Fibroblast of the aortic adventitia (primary cell): ENCODE results near the gene TRMT5. TPM values are rescaled to one million over a fixed set of nuclear protein-coding genes. Genes with fewer than 3 reads are reported as not detected.
A peak's percentile ranks its signal among the peaks of the same experiment; 100 is the strongest.

Experiments used
- DNase-seq: peaks from one replicate; pipeline ENCODE4 v3.0.0-alpha.2; 2010; ENCODE audit warnings: low read depth
- H3K4me3 ChIP-seq: 2 replicates; pipeline ENCODE4 v1.5.1; 2011; ENCODE audit warnings: low read depth, mild to moderate bottlenecking, control low read depth, low read length, moderate library complexity
- total RNA-seq: library from RNA; depleted of rRNA; stranded (reverse); fragments of >200 nt; gene quantifications from 2 replicates; pipeline ENCODE4 v1.2.3, GENCODE V29; 2012; ENCODE audit warnings: low replicate concordance
- TF ChIP-seq, protein P1 (sequence below): IDR thresholded peaks from 2 replicates; pipeline ENCODE4 v1.5.1; 2011; ENCODE audit warnings: mild to moderate bottlenecking, low read length, control low read depth, inconsistent platforms; ENCODE audit not compliant: insufficient read depth

TRMT5 gene
- total RNA-seq, 1 donor: 23.9 TPM

DNA sequence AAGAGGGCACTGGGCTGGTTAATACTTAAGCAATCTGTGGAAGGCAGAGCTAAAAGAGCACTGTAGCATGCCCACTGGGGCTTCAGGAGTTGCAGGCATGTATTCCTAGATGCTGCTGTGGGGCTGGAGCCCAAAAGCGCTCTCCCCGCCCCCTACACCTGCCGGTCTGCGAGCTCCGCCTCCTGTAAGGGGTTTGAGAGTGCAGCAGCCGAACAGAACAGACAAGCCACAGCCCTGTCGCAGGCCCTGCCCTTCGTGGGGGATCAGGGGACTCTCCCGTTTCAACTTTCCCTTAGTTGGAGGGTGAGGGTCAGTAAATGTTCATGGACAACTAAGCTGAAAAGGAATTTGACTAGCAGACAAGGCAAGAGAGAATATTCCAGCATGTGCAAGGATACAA lies 17.7 kb upstream of the TRMT5 start:
- TF ChIP-seq, protein P1, sequence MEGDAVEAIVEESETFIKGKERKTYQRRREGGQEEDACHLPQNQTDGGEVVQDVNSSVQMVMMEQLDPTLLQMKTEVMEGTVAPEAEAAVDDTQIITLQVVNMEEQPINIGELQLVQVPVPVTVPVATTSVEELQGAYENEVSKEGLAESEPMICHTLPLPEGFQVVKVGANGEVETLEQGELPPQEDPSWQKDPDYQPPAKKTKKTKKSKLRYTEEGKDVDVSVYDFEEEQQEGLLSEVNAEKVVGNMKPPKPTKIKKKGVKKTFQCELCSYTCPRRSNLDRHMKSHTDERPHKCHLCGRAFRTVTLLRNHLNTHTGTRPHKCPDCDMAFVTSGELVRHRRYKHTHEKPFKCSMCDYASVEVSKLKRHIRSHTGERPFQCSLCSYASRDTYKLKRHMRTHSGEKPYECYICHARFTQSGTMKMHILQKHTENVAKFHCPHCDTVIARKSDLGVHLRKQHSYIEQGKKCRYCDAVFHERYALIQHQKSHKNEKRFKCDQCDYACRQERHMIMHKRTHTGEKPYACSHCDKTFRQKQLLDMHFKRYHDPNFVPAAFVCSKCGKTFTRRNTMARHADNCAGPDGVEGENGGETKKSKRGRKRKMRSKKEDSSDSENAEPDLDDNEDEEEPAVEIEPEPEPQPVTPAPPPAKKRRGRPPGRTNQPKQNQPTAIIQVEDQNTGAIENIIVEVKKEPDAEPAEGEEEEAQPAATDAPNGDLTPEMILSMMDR: no peak
- DNase-seq: no peak
- H3K4me3 ChIP-seq: no peak overlapping the region

DNA sequence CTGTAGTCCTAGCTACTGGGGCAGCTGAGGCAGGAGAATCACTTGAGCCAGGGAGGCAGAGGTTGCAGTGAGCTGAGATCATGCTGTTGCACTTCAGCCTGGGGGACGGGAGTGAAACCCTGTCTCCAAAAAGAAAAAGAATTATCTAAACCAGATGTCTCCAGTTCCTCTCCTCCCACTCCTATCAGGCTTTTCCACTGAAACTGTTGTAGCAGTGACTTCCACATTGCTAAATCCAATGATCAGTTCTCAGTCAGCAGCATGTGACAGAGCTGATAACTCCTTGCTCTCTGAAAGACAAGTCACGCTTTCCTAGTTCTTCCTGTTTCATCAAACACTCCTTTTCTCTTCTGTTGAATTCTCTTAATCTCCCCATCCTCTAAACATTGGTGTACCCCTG lies 8.7 kb upstream of the TRMT5 start:
- DNase-seq: peak; percentile 57

DNA sequence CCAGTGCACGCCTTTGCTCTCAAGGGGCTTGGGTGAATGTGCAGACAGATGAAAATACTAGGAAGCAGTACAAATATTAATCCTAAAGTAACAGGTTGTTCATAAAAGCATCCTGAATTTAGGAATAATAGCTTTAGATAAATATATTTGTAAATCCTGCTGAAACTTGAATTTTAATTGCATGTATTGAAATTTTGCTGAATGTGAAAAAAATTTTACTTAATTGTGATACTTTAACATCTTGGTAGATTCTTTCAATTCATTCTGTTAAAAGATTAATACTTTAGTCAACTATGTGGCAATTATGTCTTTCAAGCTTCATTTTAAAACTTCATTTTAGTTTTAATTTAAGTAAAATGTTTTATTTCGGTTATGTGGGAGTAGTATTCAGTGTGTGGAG lies 5.6 kb upstream of the TRMT5 start:
- TF ChIP-seq, protein P1: no peak
- DNase-seq: no peak
- H3K4me3 ChIP-seq: no peak overlapping the region

More for the DNA sequence above, 8.7 kb upstream of the TRMT5 start:
- TF ChIP-seq, protein P1: no peak
- no peak overlapping the region for H3K4me3 ChIP-seq

DNA sequence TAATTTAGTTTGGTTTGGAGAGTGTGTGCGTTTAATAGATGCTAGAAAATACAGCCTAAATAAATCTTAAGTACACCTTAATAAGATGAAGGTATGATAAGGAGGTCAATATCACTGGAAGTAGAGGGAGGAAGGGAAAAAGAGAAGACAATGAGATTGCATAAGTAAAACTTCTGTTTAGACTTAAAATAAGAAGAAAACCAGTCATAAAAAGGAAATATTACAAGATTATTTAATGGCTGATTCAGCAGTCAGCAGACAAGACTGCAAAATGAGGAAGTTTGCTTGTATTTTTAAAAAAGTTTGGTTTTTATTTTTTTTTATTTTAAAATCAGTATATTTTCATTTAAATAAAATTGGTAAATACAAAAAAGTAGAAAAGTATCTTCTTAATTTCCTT lies 3.3 kb upstream of the TRMT5 start:
- no peak for DNase-seq
- no peak overlapping the region for H3K4me3 ChIP-seq
- TF ChIP-seq, protein P1: no peak

DNA sequence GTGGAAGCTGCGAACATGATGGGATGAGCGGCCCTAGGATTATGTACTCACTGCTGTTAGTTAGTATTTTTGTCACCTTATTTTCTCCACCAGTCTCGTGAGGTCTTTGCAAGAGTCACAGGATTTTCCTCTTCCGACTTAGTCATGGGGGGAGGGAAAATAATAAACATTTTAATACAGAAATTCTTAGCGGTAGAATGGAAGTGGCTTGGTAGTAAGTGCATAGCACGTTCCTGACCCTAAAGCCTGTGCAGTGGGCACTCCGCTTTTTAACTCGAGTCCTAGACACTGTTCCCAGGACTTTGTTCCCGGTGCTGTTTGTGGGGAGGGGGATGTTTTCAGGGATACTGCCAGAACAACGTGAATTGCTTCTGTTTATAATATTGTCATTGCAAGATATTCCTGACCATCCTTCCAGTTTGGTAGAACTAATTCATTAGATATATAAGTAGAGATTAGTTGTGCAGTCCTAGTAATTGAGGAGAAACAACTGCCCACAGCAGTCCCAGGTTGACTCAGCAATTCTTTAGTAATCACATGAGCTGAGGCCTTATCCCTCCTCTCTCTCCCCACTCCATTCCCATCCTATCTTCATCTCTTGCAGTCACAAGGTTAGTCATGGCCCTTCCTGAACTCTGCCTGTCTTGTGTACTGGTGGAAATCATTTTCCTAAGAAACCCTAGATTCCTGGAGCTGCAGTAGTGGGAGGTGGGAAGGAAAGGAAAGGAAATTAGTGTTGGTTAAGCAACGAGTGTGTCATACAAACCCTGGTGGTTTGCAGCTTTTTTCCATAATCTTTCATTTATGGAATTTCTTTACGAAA lies 965 bp upstream of the TRMT5 start:
- peak overlapping the region; percentile 87 for H3K4me3 ChIP-seq
- TF ChIP-seq, protein P1: no peak
- DNase-seq: peak; percentile 87

DNA sequence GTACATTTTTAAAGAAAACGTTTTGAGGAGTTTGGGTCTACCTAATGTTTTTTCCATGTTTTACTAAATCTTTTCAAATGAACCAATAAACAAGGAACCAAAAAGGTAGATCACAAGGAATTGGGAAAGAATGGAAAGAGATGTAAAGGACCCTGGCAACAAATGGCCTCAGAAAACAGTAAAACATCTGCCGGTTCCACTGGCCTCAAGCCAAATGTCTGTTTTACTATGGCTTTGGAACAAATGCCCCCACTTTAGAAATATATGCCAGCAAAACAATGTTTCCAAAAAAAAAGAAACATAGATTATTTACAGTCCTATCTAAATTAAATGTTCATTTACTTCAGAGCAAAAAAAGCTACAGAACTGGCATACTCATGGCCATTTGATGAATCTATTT lies 3.0 kb downstream of the TRMT5 start:
- H3K4me3 ChIP-seq: no peak overlapping the region
- no peak for DNase-seq
- TF ChIP-seq, protein P1: no peak

DNA sequence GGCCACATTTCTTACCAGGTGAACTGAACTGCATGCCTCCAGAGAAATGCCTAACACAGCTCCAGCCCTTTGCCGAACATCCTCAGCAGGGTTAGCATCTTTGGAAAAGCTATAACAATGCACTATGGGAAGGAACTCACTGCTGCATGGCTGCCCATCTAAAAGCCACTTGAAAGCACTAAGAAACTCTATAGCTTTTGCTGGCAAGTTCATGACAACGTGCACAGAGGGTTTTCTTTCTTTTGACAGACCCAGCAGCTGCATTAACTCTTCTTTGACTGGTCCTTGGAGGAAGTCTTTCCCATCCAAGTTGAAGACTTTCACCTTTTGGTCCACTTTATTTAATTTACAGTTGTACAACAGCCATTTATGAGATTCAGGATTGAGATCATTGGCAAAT lies 5.3 kb downstream of the TRMT5 start:
- DNase-seq: no peak
- TF ChIP-seq, protein P1: no peak
- H3K4me3 ChIP-seq: no peak overlapping the region
